HL-60 (cell line): ENCODE results near the gene NFE2L1.

ENCODE experiments used
- POLR2AphosphoS5 ChIP-seq: IDR thresholded peaks from 2 replicates; pipeline ENCODE4 v1.6.1; 2012; ENCODE audit warnings: low read depth
- TF ChIP-seq, protein P1 (sequence below): IDR thresholded peaks from one replicate; pipeline ENCODE4 v1.5.1; 2011; ENCODE audit warnings: low read length, control low read depth, inconsistent platforms; ENCODE audit not compliant: insufficient read depth

DNA sequence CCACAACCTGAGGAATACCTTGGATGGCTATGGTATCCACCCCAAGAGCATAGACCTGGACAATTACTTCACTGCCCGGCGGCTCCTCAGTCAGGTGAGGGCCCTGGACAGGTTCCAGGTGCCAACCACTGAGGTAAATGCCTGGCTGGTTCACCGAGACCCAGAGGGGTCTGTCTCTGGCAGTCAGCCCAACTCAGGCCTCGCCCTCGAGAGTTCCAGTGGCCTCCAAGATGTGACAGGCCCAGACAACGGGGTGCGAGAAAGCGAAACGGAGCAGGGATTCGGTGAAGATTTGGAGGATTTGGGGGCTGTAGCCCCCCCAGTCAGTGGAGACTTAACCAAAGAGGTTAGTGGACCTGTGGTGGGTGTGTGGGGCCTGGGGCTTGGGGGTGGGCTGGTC lies 3.1 kb downstream of the NFE2L1 start:
- TF ChIP-seq, protein P1, sequence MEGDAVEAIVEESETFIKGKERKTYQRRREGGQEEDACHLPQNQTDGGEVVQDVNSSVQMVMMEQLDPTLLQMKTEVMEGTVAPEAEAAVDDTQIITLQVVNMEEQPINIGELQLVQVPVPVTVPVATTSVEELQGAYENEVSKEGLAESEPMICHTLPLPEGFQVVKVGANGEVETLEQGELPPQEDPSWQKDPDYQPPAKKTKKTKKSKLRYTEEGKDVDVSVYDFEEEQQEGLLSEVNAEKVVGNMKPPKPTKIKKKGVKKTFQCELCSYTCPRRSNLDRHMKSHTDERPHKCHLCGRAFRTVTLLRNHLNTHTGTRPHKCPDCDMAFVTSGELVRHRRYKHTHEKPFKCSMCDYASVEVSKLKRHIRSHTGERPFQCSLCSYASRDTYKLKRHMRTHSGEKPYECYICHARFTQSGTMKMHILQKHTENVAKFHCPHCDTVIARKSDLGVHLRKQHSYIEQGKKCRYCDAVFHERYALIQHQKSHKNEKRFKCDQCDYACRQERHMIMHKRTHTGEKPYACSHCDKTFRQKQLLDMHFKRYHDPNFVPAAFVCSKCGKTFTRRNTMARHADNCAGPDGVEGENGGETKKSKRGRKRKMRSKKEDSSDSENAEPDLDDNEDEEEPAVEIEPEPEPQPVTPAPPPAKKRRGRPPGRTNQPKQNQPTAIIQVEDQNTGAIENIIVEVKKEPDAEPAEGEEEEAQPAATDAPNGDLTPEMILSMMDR: no peak
- TF ChIP-seq POLR2AphosphoS5: no peak
